ENCODE results near the gene AKAP6. TPM values are rescaled to one million over a fixed set of nuclear protein-coding genes. Genes with fewer than 3 reads are reported as not detected.

AKAP6 gene
- total and polyA plus RNA-seq, 10 of the 15 experiments (the other 5 are each of a cell fraction or from before 2014, with no cell fraction given), result 0.35 to 5.9 (median 2.2) TPM

DNA sequence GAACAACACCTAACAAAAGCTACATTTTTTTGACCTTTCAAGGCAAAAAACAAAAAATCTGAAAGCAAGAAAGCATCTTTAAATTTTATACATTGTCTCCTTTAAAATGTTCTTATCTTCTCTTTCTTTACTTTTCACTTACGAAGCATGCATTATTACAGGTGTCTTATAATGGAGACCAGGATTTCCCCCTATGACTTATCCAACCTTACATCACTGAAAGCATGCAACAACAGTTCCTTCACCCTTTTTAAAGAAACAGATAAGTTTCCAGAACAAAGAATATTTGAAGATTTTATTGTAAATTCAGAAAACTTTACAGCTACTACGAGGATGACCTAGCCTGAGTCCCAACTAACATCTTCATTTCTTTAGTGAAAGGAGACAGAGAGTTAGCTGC is 277.2 kb downstream of the AKAP6 start:
- H3K4me2 ChIP-seq (ENCODE audit: control insufficient read depth, insufficient read depth), result no peak overlapping the region
- H3K79me2 ChIP-seq (ENCODE audit: control insufficient read depth, insufficient read depth, low read length), result no peaks in the 10 kb centered on the region
- TF ChIP-seq POLR2A (IDR thresholded peaks at IDR 0.05; ENCODE audit: low read depth, low read length) (no peak), CREM (IDR thresholded peaks at IDR 0.05; ENCODE audit: low read depth) (peak; percentile 38; the same call in 1 of the 2 replicates), FOXM1 (IDR thresholded peaks at IDR 0.05; ENCODE audit: low read depth, low read length) (peak; percentile 53; the same call in 1 of the 2 replicates), USF2 (IDR thresholded peaks at IDR 0.05; ENCODE audit: borderline replicate concordance, low read depth, low read length) (no peak), CREB1 (IDR thresholded peaks at IDR 0.05; ENCODE audit: low read depth) (peak; percentile 43; the same call in 1 of the 2 replicates), NFIC (IDR thresholded peaks at IDR 0.05; ENCODE audit: low read depth, low read length) (peak; percentile 65; the same call in 1 of the 2 replicates), ATF7 (IDR thresholded peaks at IDR 0.05; ENCODE audit: low read depth) (peak; percentile 63; the same call in 1 of the 2 replicates), RELB (IDR thresholded peaks at IDR 0.05; ENCODE audit: low read depth) (0 out of 2 replicates have a peak, but pooled peaks have one; percentile 24), JUNB (IDR thresholded peaks at IDR 0.05) (peak; percentile 78), RUNX3 (IDR thresholded peaks at IDR 0.05; ENCODE audit: low read length) (peak; percentile 30; the same call in 1 of the 2 replicates)
- TF ChIP-seq, protein P1, sequence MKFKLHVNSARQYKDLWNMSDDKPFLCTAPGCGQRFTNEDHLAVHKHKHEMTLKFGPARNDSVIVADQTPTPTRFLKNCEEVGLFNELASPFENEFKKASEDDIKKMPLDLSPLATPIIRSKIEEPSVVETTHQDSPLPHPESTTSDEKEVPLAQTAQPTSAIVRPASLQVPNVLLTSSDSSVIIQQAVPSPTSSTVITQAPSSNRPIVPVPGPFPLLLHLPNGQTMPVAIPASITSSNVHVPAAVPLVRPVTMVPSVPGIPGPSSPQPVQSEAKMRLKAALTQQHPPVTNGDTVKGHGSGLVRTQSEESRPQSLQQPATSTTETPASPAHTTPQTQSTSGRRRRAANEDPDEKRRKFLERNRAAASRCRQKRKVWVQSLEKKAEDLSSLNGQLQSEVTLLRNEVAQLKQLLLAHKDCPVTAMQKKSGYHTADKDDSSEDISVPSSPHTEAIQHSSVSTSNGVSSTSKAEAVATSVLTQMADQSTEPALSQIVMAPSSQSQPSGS (IDR thresholded peaks at IDR 0.05; ENCODE audit: low read length), result peak; percentile 74
- ChIA-PET SMC1A (ENCODE audit: uncharacterized antibody, unreplicated experiment) (interaction anchor here (0.8 to 1.9 kb wide), 5 partner anchors 9 to 1681 kb away, joined by 3 to 5 read pairs (median 4); no protein-coding TSS in a partner anchor), CTCF (interaction anchor here (0.8 to 1.0 kb wide), 2 partner anchors 9 to 39 kb away, joined by 3 read pairs; no protein-coding TSS in a partner anchor), POLR2A (no interaction called here), RAD21 (ENCODE audit: unreplicated experiment) (no interaction called here)
- in situ Hi-C loops (cut with MboI), result no loop called here
- H3K9me3 ChIP-seq (replicated peaks; ENCODE audit: control insufficient read depth, insufficient read depth, low read length), result no peaks in the 10 kb centered on the region
- no TSS peak for BruUV-seq (replicated peaks)
- no peaks in the 10 kb centered on the region for H3K27me3 ChIP-seq (replicated peaks in 1 of 2; ENCODE audit: control insufficient read depth in 2 of 2, insufficient read depth in 2 of 2, low read length in 1 of 2)
- no peak overlapping the region for H3K9ac ChIP-seq (ENCODE audit: control insufficient read depth, insufficient read depth, low read length)
- H3K27ac ChIP-seq (ENCODE audit: control insufficient read depth, insufficient read depth), result peak overlapping the region; percentile 35; the same call in 1 of the 2 replicates
- ATAC-seq (peak; percentile 79), FAIRE-seq (no peak), DNase-seq (ENCODE audit: low read depth, low spot score) (no peak)
- no peak overlapping the region; the same call in 1 of the 2 replicates for H2AFZ ChIP-seq (ENCODE audit: control insufficient read depth, low read depth, low read length)
- no peaks in the 10 kb centered on the region for H4K20me1 ChIP-seq (ENCODE audit: control insufficient read depth, insufficient read depth)
- 63% methylated on average over 2 of the region's 2 CpGs for WGBS (ENCODE audit: insufficient coverage, insufficient replicate concordance, low lambda C conversion rate, missing lambda C conversion rate)
- H3K4me3 ChIP-seq, result no peak overlapping the region
- peaks cover 13% of the 10 kb centered on the region; the same call in 1 of the 2 replicates for H3K4me1 ChIP-seq (ENCODE audit: control insufficient read depth, insufficient read depth, low read length)
- H3K36me3 ChIP-seq (ENCODE audit: control insufficient read depth in 2 of 2, insufficient read depth in 2 of 2, low read length in 1 of 2), result no peaks in the 10 kb centered on the region
- intact Hi-C loops (cut with micrococcal nuclease; ENCODE audit: unreplicated experiment), result no loop called here
